OCI-LY3 (cell line): ENCODE results near the gene SRGAP2.
"Not testable (repeated sequence)": the region's sequence is repeated elsewhere in the genome, so short reads cannot be mapped to it uniquely, and the experiment has no call there.

Source experiments
- EZH2phosphoT487 ChIP-seq: fragments of 200-600 bp; shearing (Covaris generic); IDR thresholded peaks from 2 replicates; pipeline ENCODE4 v1.6.1; 2018; ENCODE audit warnings: antibody characterized with exemption, mixed run types, low read depth
- TF ChIP-seq, protein P1 (sequence below): fragments of 200-600, 300-600 bp; sonication (generic); IDR thresholded peaks from 2 replicates; pipeline ENCODE4 v1.5.1; 2014; ENCODE audit warnings: antibody characterized with exemption, low read length, low read depth

DNA sequence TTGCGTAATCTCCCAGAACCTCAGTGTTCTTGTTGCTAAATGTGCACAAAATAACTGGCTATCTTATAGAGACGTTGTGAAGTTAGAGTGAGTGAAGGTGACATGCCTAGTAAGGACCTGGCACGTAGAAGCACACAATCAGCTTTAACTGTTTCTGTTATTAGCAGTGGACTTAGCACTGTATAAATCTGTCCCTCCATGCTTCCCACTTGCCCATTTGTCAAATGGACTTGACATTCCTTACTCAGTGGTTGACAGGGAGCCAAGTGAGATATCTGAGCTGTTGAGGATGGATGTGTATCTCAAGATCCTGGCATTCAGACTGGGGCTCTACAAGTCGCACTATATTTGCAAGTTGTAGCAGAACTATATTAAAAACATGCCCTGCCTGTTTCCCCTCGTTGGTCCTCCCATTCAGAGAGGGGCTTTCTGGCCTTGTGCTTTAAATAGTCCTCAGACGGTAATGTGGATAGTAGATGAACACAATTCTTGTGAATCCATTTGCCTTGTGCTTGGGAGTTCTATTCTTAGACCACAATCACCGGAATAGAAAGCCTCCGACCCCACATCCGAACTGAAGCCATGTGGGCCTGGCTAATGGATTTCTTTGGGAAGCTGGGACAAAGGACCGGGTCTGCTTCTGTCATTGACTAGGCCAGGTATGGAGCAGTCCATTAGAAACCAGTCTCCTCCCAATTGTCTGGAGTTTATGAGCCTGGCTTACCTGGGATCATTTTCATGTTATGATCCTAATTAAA, 43.0 kb downstream of the SRGAP2 start:
- TF ChIP-seq, protein P1, sequence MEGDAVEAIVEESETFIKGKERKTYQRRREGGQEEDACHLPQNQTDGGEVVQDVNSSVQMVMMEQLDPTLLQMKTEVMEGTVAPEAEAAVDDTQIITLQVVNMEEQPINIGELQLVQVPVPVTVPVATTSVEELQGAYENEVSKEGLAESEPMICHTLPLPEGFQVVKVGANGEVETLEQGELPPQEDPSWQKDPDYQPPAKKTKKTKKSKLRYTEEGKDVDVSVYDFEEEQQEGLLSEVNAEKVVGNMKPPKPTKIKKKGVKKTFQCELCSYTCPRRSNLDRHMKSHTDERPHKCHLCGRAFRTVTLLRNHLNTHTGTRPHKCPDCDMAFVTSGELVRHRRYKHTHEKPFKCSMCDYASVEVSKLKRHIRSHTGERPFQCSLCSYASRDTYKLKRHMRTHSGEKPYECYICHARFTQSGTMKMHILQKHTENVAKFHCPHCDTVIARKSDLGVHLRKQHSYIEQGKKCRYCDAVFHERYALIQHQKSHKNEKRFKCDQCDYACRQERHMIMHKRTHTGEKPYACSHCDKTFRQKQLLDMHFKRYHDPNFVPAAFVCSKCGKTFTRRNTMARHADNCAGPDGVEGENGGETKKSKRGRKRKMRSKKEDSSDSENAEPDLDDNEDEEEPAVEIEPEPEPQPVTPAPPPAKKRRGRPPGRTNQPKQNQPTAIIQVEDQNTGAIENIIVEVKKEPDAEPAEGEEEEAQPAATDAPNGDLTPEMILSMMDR = not testable (repeated sequence)
- not testable (repeated sequence) for TF ChIP-seq EZH2phosphoT487
